H1 (cell line): ENCODE data around the gene KRTAP10-5. TPM values are rescaled to one million over a fixed set of nuclear protein-coding genes. Genes with fewer than 3 reads are reported as not detected.

Experiments used
- BRCA1 ChIP-seq: IDR thresholded peaks from 2 replicates; pipeline ENCODE4 v1.6.1; 2012; ENCODE audit warnings: low read depth, low read length, improper control_type of control experiment
- CBX5 ChIP-seq: fragments of 300-800, 300-1000 bp; sonication (generic); IDR thresholded peaks from 2 replicates; pipeline ENCODE4 v1.7.1; 2016; ENCODE audit warnings: antibody characterized with exemption, low read length, low read depth
- MAFK ChIP-seq: IDR thresholded peaks from 2 replicates; pipeline ENCODE4 v1.6.1; 2012; ENCODE audit warnings: low read depth, mild to moderate bottlenecking, improper control_type of control experiment, low read length
- TCF12 ChIP-seq: IDR thresholded peaks from 2 replicates; pipeline ENCODE4 v1.6.1; 2011; ENCODE audit warnings: low read depth, mild to moderate bottlenecking, low read length
- polyA plus RNA-seq, 7 experiments: library from polyadenylated mRNA; depleted of rRNA in 3 of 7; stranded (reverse) in 5 of 7; unstranded in 2 of 7; fragments of >200 nt in 5 of 7; fragments of 200-250 nt in 2 of 7; gene quantifications; 1 replicate in 5 of 7; 2 replicates in 1 of 7; 4 replicates in 1 of 7; pipeline versions ENCODE4 v1.2.1 to v1.2.3, GENCODE V29; 2011 to 2013; ENCODE audit warnings: missing spikeins in 2 of 7, mixed read lengths in 2 of 7
- total RNA-seq: library from RNA; stranded (reverse); fragmentation: NEBNext Ultra II Directional; extraction: Animal tissue kit (Norgen Biotek cat#: 25700); gene quantifications from 2 replicates; pipeline ENCODE4 v1.2.1, GENCODE V29; 2021
- TF ChIP-seq, protein P1 (sequence below), 3 experiments: IDR thresholded peaks; 1 replicate in 2 of 3; 2 replicates in 1 of 3; pipeline versions ENCODE4 v1.5.1 to v1.6.1; 2011; ENCODE audit warnings: low read length in 3 of 3, mild to moderate bottlenecking in 3 of 3, inconsistent platforms in 2 of 3, low read depth in 1 of 3, moderate library complexity in 1 of 3; ENCODE audit not compliant: insufficient read depth in 1 of 3; ENCODE audit errors: control extremely low read depth in 1 of 3

Gene KRTAP10-5
- total and polyA plus RNA-seq, 2 of the 8 experiments (the other 6 are each of a cell fraction or from before 2014, with no cell fraction given) = 0.09 TPM; not detected in 1

DNA sequence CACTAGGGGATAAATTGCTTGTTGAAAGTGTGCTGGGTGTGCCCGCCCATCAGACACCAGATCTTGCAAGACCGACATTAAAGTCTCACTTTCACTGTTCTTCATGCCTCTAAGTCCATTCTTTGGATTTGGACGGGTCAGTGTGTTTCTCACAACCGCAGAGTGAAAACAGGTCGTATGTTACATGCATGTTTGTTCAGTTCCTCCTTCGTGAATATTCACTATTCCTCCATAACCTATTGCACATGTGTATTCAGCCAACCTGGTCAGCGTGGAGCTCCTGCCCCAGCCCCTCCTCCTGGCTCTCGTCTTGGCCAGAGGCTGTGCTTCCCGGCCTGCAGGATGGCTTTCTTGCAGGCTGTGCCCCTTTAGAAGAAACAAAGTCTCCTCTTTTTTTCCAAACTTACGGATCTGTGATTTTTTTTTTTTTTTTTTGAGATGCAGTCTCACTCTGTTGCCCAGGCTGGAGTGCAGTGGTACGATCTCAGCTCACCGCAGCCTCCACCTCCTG lies 14.1 kb upstream of the KRTAP10-5 start (continued):
- TF ChIP-seq MAFK (no peak), BRCA1 (no peak), TCF12 (no peak), CBX5 (no peak)
- TF ChIP-seq, protein P1, sequence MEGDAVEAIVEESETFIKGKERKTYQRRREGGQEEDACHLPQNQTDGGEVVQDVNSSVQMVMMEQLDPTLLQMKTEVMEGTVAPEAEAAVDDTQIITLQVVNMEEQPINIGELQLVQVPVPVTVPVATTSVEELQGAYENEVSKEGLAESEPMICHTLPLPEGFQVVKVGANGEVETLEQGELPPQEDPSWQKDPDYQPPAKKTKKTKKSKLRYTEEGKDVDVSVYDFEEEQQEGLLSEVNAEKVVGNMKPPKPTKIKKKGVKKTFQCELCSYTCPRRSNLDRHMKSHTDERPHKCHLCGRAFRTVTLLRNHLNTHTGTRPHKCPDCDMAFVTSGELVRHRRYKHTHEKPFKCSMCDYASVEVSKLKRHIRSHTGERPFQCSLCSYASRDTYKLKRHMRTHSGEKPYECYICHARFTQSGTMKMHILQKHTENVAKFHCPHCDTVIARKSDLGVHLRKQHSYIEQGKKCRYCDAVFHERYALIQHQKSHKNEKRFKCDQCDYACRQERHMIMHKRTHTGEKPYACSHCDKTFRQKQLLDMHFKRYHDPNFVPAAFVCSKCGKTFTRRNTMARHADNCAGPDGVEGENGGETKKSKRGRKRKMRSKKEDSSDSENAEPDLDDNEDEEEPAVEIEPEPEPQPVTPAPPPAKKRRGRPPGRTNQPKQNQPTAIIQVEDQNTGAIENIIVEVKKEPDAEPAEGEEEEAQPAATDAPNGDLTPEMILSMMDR (IDR thresholded peaks at IDR 0.05; ENCODE audit: control extremely low read depth in 1 of 3, insufficient read depth in 1 of 3, low read depth in 1 of 3, low read length in 3 of 3) = no peak
- TF ChIP-seq, all 59 proteins: peak for 0
